ENCODE measurements around the gene MCTP1.

Gene MCTP1

GRCh38 chr5:94707359-94707758, 577.5 kb downstream of the MCTP1 start:
- TF ChIP-seq CTCF (conservative IDR thresholded peaks at IDR 0.05; ENCODE audit: low read length) (no peak), EZH2phosphoT487 (IDR thresholded peaks at IDR 0.05; ENCODE audit: borderline replicate concordance) (no peak)
- H3K4me2 ChIP-seq (ENCODE audit: low read depth, low read length, poor library complexity, severe bottlenecking): no peak overlapping the region
- no peaks in the 10 kb centered on the region for H3K9me3 ChIP-seq (ENCODE audit: insufficient read depth, low read depth, low read length)
- H3K9ac ChIP-seq (ENCODE audit: low read depth, low read length, poor library complexity, severe bottlenecking): no peak overlapping the region
- no peaks in the 10 kb centered on the region for H3K9me2 ChIP-seq (replicated peaks; ENCODE audit: low read depth, low read length)
- H3K4me3 ChIP-seq (ENCODE audit: low read length, poor library complexity, severe bottlenecking): no peak overlapping the region
- H3K36me3 ChIP-seq (ENCODE audit: insufficient read depth, low read length): no peaks in the 10 kb centered on the region
- no peaks in the 10 kb centered on the region for H3F3A ChIP-seq (ENCODE audit: low read depth)
- no peaks in the 10 kb centered on the region for H3K27me3 ChIP-seq (ENCODE audit: insufficient read depth, low read length, poor library complexity, severe bottlenecking)
- no peak overlapping the region for H2AFZ ChIP-seq (ENCODE audit: low read length)
- no peaks in the 10 kb centered on the region for H3K79me2 ChIP-seq (ENCODE audit: insufficient read depth, low read length)
- H3K4me1 ChIP-seq (ENCODE audit: insufficient read depth, low read length, poor library complexity, severe bottlenecking): no peaks in the 10 kb centered on the region
- no peaks in the 10 kb centered on the region for H4K20me1 ChIP-seq (ENCODE audit: insufficient read depth, low read length, poor library complexity, severe bottlenecking)

GRCh38 chr5:94705427-94705826, 579.5 kb downstream of the MCTP1 start:
- no peak overlapping the region for H3K4me2 ChIP-seq (ENCODE audit: low read depth, low read length, poor library complexity, severe bottlenecking)
- H3K4me1 ChIP-seq (ENCODE audit: insufficient read depth, low read length, poor library complexity, severe bottlenecking): no peaks in the 10 kb centered on the region

GRCh38 chr5:94702729-94703128, 582.2 kb downstream of the MCTP1 start:
- no peaks in the 10 kb centered on the region for H3K9me3 ChIP-seq (ENCODE audit: insufficient read depth, low read depth, low read length)
- no peak for TF ChIP-seq EZH2phosphoT487 (IDR thresholded peaks at IDR 0.05; ENCODE audit: borderline replicate concordance)
- no peak for TF ChIP-seq CTCF (conservative IDR thresholded peaks at IDR 0.05; ENCODE audit: low read length)
- H3K4me1 ChIP-seq (ENCODE audit: insufficient read depth, low read length, poor library complexity, severe bottlenecking): no peaks in the 10 kb centered on the region
- no peaks in the 10 kb centered on the region for H3K9me2 ChIP-seq (replicated peaks; ENCODE audit: low read depth, low read length)
- no peaks in the 10 kb centered on the region for H3K79me2 ChIP-seq (ENCODE audit: insufficient read depth, low read length)
- no peaks in the 10 kb centered on the region for H3F3A ChIP-seq (ENCODE audit: low read depth)
- no peaks in the 10 kb centered on the region for H3K36me3 ChIP-seq (ENCODE audit: insufficient read depth, low read length)
- no peaks in the 10 kb centered on the region for H3K27me3 ChIP-seq (ENCODE audit: insufficient read depth, low read length, poor library complexity, severe bottlenecking)
- no peak overlapping the region for H3K4me3 ChIP-seq (ENCODE audit: low read length, poor library complexity, severe bottlenecking)
- H3K4me2 ChIP-seq (ENCODE audit: low read depth, low read length, poor library complexity, severe bottlenecking): no peak overlapping the region
- no peaks in the 10 kb centered on the region for H4K20me1 ChIP-seq (ENCODE audit: insufficient read depth, low read length, poor library complexity, severe bottlenecking)
- H3K9ac ChIP-seq (ENCODE audit: low read depth, low read length, poor library complexity, severe bottlenecking): no peak overlapping the region
- H2AFZ ChIP-seq (ENCODE audit: low read length): no peak overlapping the region

More at GRCh38 chr5:94705427-94705826, 579.5 kb downstream of the MCTP1 start:
- Histone ChIP-seq H3K36me3 (ENCODE audit: insufficient read depth, low read length) (no peaks in the 10 kb centered on the region), H3K9ac (ENCODE audit: low read depth, low read length, poor library complexity, severe bottlenecking) (no peak overlapping the region), H3K79me2 (ENCODE audit: insufficient read depth, low read length) (no peaks in the 10 kb centered on the region), H4K20me1 (ENCODE audit: insufficient read depth, low read length, poor library complexity, severe bottlenecking) (no peaks in the 10 kb centered on the region), H3K9me2 (replicated peaks; ENCODE audit: low read depth, low read length) (no peaks in the 10 kb centered on the region), H3K9me3 (ENCODE audit: insufficient read depth, low read depth, low read length) (no peaks in the 10 kb centered on the region), H2AFZ (ENCODE audit: low read length) (no peak overlapping the region), H3K4me3 (ENCODE audit: low read length, poor library complexity, severe bottlenecking) (no peak overlapping the region), H3K27me3 (ENCODE audit: insufficient read depth, low read length, poor library complexity, severe bottlenecking) (no peaks in the 10 kb centered on the region), H3F3A (ENCODE audit: low read depth) (no peaks in the 10 kb centered on the region)
- TF ChIP-seq CTCF (conservative IDR thresholded peaks at IDR 0.05; ENCODE audit: low read length) (no peak), EZH2phosphoT487 (IDR thresholded peaks at IDR 0.05; ENCODE audit: borderline replicate concordance) (no peak)
